GM23338 (cell line): ENCODE results near the gene AKAP17A. TPM values are rescaled to one million over a fixed set of nuclear protein-coding genes. Genes with fewer than 3 reads are reported as not detected.

ENCODE experiments used
- ATAC-seq: fragments of 200-7000 bp; cut with Tn5 transposase; 3 replicates; pipeline ENCODE4 v1.9.1; 2020
- DNase-seq: peaks from one replicate; pipeline ENCODE4 v3.0.0-alpha.2; 2015; ENCODE audit warnings: low spot score
- H2AFZ ChIP-seq: fragments of 200-600 bp; sonication (generic); 2 replicates; pipeline ENCODE4 v1.8.0; 2016; ENCODE audit warnings: antibody characterized with exemption, mild to moderate bottlenecking, moderate library complexity
- H3F3A ChIP-seq: fragments of 200-600 bp; sonication (generic); replicated peaks from 2 replicates; pipeline ENCODE4 v1.8.0; 2017; ENCODE audit warnings: antibody characterized with exemption, mixed run types, low read depth
- H3K27ac ChIP-seq: fragments of 200-600 bp; sonication (generic); 2 replicates; pipeline ENCODE4 v1.6.1; 2016; ENCODE audit warnings: low read depth
- H3K27me3 ChIP-seq: fragments of 200-600 bp; sonication (generic); 2 replicates; pipeline ENCODE4 v1.8.0; 2016; ENCODE audit warnings: mild to moderate bottlenecking, mixed run types, moderate library complexity; ENCODE audit not compliant: insufficient read depth
- H3K36me3 ChIP-seq: fragments of 200-600 bp; sonication (generic); 2 replicates; pipeline ENCODE4 v1.8.0; 2016; ENCODE audit warnings: mild to moderate bottlenecking; ENCODE audit not compliant: insufficient read depth
- H3K4me1 ChIP-seq: fragments of 200-600 bp; sonication (generic); 2 replicates; pipeline ENCODE4 v1.8.0; 2016; ENCODE audit warnings: mild to moderate bottlenecking, moderate library complexity; ENCODE audit not compliant: insufficient read depth
- H3K4me2 ChIP-seq: fragments of 200-600 bp; sonication (generic); 2 replicates; pipeline ENCODE4 v1.7.1; 2017; ENCODE audit warnings: mixed run types
- H3K4me3 ChIP-seq: fragments of 200-600 bp; sonication (generic); 2 replicates; pipeline ENCODE4 v1.6.1; 2016; ENCODE audit warnings: mixed run types
- H3K79me2 ChIP-seq: fragments of 200-600 bp; sonication (generic); replicated peaks from 2 replicates; pipeline ENCODE4 v1.8.0; 2017; ENCODE audit warnings: mild to moderate bottlenecking; ENCODE audit not compliant: insufficient read depth
- H3K9me2 ChIP-seq: fragments of 200-600 bp; sonication (generic); 2 replicates; pipeline ENCODE4 v1.8.0; 2017; ENCODE audit not compliant: insufficient read depth
- H4K20me1 ChIP-seq: fragments of 200-600 bp; sonication (generic); replicated peaks from 2 replicates; pipeline ENCODE4 v1.8.0; 2017; ENCODE audit warnings: mild to moderate bottlenecking; ENCODE audit not compliant: insufficient read depth
- H3K27ac Mint-ChIP-seq: 2 replicates; pipeline ENCODE4 v1.8.0; 2020; ENCODE audit warnings: inconsistent platforms, mild to moderate bottlenecking, moderate library complexity, mixed read lengths
- H3K27me3 Mint-ChIP-seq: 3 replicates; pipeline ENCODE4 v1.8.0; 2022; ENCODE audit warnings: low read depth, mild to moderate bottlenecking, moderate library complexity, mixed read lengths, inconsistent platforms; ENCODE audit not compliant: insufficient read depth, poor library complexity
- H3K36me3 Mint-ChIP-seq: 3 replicates; pipeline ENCODE4 v1.8.0; 2021; ENCODE audit warnings: low read depth, mild to moderate bottlenecking, inconsistent platforms, moderate library complexity, mixed read lengths
- H3K4me1 Mint-ChIP-seq: 3 replicates; pipeline ENCODE4 v1.8.0; 2020; ENCODE audit warnings: mild to moderate bottlenecking, inconsistent platforms, mixed read lengths
- H3K4me3 Mint-ChIP-seq: 3 replicates; pipeline ENCODE4 v1.8.0; 2021; ENCODE audit warnings: moderate library complexity, mild to moderate bottlenecking, inconsistent platforms, mixed read lengths
- H3K9me3 Mint-ChIP-seq: 3 replicates; pipeline ENCODE4 v1.8.0; 2020; ENCODE audit warnings: moderate library complexity, mild to moderate bottlenecking, inconsistent platforms, mixed read lengths
- CREB1 ChIP-seq: fragments of 250-450 bp; sonication (Bioruptor Pico); IDR thresholded peaks from 2 replicates; pipeline ENCODE4 v1.5.0; 2020; ENCODE audit warnings: low read depth, mild to moderate bottlenecking, moderate library complexity
- EZH2 ChIP-seq: fragments of 200-600 bp; sonication (generic); IDR thresholded peaks from one replicate; pipeline ENCODE4 v1.8.0; 2017; ENCODE audit warnings: antibody characterized with exemption, mild to moderate bottlenecking, low read depth; ENCODE audit not compliant: unreplicated experiment
- EZH2phosphoT487 ChIP-seq: fragments of 200-600 bp; sonication (generic); IDR thresholded peaks from one replicate; pipeline ENCODE4 v1.8.1; 2018; ENCODE audit warnings: antibody characterized with exemption; ENCODE audit not compliant: unreplicated experiment
- JUNB ChIP-seq: IDR thresholded peaks from one replicate; pipeline ENCODE4 v1.6.1; 2016; ENCODE audit warnings: antibody characterized with exemption; ENCODE audit not compliant: unreplicated experiment
- NANOG ChIP-seq: IDR thresholded peaks from 2 replicates; pipeline ENCODE4 v1.6.1; 2016; ENCODE audit warnings: antibody characterized with exemption, borderline replicate concordance
- POLR2AphosphoS5 ChIP-seq: IDR thresholded peaks from 2 replicates; pipeline ENCODE4 v1.6.1; 2016; ENCODE audit warnings: antibody characterized with exemption, low read depth
- STAT1 ChIP-seq: IDR thresholded peaks from one replicate; pipeline ENCODE4 v1.6.1; 2016; ENCODE audit warnings: antibody characterized with exemption; ENCODE audit not compliant: unreplicated experiment
- ZNF331 ChIP-seq: fragments of 250-450 bp; sonication (Bioruptor Pico); IDR thresholded peaks from 2 replicates; pipeline ENCODE4 v1.5.0; 2020; ENCODE audit warnings: low read depth, mild to moderate bottlenecking, moderate library complexity
- polyA plus RNA-seq: library from polyadenylated mRNA; unstranded; fragments of >200 nt; fragmentation: Nextera tagmentation; extraction: Ambion mirVana; gene quantifications from 2 replicates; pipeline ENCODE4 v1.2.1, GENCODE V29; 2016
- total RNA-seq: library from RNA; depleted of rRNA; stranded (reverse); fragments of >200 nt; shearing (Covaris generic); gene quantifications from 2 replicates; pipeline ENCODE4 v1.2.3, GENCODE V29; 2014
- TF ChIP-seq, protein P1 (sequence below), 2 experiments: fragments of 200-600 bp in 1 of 2; sonication (generic) in 1 of 2; conservative IDR thresholded peaks; 2 replicates each; pipeline versions ENCODE4 v1.5.1 to v1.6.1; 2016 to 2017; ENCODE audit warnings: antibody characterized with exemption in 2 of 2, low read depth in 2 of 2, mild to moderate bottlenecking in 2 of 2, moderate library complexity in 1 of 2
- TF ChIP-seq, protein P2 (sequence below): fragments of 250-450 bp; sonication (Bioruptor Pico); IDR thresholded peaks from 2 replicates; pipeline ENCODE4 v1.5.0; 2020; ENCODE audit warnings: mild to moderate bottlenecking, moderate library complexity
- TF ChIP-seq, protein P3 (sequence below): IDR thresholded peaks from one replicate; pipeline ENCODE4 v1.6.1; 2018; ENCODE audit warnings: antibody characterized with exemption; ENCODE audit not compliant: unreplicated experiment

AKAP17A gene
- total and polyA plus RNA-seq, 2 experiments from 2014 or later: 27.6 to 64.3 TPM

DNA sequence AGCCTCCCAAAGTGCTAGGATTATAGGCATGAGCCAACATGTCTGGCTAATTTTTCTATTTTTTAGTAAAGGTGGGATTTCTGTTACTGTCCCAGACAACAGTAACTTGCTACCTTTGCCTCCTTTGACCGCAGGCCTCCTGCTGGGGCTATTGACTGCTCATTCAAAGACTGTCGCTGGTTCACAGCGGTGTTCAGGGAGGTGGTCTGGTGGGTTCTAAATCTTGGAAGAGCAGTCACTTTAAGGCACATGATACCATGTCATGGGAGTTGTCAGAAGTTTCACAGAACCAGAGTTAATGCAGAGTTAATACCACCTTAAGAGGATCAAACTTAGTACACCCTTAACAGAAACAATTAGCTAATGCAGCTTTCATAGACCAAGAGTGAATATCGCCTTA, 27.3 kb downstream of the AKAP17A start (continued):
- TF ChIP-seq, protein P1, sequence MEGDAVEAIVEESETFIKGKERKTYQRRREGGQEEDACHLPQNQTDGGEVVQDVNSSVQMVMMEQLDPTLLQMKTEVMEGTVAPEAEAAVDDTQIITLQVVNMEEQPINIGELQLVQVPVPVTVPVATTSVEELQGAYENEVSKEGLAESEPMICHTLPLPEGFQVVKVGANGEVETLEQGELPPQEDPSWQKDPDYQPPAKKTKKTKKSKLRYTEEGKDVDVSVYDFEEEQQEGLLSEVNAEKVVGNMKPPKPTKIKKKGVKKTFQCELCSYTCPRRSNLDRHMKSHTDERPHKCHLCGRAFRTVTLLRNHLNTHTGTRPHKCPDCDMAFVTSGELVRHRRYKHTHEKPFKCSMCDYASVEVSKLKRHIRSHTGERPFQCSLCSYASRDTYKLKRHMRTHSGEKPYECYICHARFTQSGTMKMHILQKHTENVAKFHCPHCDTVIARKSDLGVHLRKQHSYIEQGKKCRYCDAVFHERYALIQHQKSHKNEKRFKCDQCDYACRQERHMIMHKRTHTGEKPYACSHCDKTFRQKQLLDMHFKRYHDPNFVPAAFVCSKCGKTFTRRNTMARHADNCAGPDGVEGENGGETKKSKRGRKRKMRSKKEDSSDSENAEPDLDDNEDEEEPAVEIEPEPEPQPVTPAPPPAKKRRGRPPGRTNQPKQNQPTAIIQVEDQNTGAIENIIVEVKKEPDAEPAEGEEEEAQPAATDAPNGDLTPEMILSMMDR (conservative IDR thresholded peaks at IDR 0.05; ENCODE audit: low read depth in 2 of 2): no peak
- TF ChIP-seq EZH2phosphoT487 (no peak), CREB1 (no peak), JUNB (no peak)
- TF ChIP-seq, protein P2, sequence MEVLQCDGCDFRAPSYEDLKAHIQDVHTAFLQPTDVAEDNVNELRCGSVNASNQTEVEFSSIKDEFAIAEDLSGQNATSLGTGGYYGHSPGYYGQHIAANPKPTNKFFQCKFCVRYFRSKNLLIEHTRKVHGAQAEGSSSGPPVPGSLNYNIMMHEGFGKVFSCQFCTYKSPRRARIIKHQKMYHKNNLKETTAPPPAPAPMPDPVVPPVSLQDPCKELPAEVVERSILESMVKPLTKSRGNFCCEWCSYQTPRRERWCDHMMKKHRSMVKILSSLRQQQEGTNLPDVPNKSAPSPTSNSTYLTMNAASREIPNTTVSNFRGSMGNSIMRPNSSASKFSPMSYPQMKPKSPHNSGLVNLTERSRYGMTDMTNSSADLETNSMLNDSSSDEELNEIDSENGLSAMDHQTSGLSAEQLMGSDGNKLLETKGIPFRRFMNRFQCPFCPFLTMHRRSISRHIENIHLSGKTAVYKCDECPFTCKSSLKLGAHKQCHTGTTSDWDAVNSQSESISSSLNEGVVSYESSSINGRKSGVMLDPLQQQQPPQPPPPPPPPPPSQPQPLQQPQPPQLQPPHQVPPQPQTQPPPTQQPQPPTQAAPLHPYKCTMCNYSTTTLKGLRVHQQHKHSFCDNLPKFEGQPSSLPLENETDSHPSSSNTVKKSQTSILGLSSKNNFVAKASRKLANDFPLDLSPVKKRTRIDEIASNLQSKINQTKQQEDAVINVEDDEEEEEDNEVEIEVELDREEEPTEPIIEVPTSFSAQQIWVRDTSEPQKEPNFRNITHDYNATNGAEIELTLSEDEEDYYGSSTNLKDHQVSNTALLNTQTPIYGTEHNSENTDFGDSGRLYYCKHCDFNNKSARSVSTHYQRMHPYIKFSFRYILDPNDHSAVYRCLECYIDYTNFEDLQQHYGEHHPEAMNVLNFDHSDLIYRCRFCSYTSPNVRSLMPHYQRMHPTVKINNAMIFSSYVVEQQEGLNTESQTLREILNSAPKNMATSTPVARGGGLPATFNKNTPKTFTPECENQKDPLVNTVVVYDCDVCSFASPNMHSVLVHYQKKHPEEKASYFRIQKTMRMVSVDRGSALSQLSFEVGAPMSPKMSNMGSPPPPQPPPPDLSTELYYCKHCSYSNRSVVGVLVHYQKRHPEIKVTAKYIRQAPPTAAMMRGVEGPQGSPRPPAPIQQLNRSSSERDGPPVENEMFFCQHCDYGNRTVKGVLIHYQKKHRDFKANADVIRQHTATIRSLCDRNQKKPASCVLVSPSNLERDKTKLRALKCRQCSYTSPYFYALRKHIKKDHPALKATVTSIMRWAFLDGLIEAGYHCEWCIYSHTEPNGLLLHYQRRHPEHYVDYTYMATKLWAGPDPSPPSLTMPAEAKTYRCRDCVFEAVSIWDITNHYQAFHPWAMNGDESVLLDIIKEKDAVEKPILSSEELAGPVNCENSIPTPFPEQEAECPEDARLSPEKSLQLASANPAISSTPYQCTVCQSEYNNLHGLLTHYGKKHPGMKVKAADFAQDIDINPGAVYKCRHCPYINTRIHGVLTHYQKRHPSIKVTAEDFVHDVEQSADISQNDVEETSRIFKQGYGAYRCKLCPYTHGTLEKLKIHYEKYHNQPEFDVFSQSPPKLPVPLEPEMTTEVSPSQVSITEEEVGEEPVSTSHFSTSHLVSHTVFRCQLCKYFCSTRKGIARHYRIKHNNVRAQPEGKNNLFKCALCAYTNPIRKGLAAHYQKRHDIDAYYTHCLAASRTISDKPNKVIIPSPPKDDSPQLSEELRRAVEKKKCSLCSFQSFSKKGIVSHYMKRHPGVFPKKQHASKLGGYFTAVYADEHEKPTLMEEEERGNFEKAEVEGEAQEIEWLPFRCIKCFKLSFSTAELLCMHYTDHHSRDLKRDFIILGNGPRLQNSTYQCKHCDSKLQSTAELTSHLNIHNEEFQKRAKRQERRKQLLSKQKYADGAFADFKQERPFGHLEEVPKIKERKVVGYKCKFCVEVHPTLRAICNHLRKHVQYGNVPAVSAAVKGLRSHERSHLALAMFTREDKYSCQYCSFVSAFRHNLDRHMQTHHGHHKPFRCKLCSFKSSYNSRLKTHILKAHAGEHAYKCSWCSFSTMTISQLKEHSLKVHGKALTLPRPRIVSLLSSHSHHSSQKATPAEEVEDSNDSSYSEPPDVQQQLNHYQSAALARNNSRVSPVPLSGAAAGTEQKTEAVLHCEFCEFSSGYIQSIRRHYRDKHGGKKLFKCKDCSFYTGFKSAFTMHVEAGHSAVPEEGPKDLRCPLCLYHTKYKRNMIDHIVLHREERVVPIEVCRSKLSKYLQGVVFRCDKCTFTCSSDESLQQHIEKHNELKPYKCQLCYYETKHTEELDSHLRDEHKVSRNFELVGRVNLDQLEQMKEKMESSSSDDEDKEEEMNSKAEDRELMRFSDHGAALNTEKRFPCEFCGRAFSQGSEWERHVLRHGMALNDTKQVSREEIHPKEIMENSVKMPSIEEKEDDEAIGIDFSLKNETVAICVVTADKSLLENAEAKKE (CRISPR knock-in tag): no peak

DNA sequence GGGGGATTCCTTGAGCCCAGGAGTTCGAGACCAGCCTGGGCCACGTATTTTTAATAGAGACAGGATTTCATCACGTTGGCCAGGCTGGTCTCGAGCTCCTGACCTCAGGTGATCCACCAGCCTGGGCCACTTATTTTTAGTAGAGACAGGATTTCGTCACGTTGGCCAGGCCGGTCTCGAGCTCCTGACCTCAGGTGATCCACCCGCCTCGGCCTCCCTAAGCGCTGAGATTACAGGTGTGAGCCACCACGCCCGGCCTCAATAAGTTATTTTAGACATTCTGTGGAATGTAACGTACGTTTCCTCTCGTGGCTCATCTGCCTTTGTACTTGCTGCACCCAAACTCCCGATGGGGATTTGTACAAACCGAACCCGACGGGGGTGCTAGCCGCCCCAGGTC, 32.3 kb downstream of the AKAP17A start:
- H3K27me3 Mint-ChIP-seq: peaks cover 1% of the 10 kb centered on the region
- H3K4me3 Mint-ChIP-seq: no peak overlapping the region
- H3K4me1 ChIP-seq: no peaks in the 10 kb centered on the region
- H3K27ac Mint-ChIP-seq: no peak overlapping the region
- H3K9me2 ChIP-seq: no peaks in the 10 kb centered on the region
- H3K27ac ChIP-seq: no peak overlapping the region
- H2AFZ ChIP-seq: no peak overlapping the region
- no peaks in the 10 kb centered on the region for H3K79me2 ChIP-seq
- 0 out of 3 replicates have a peak, but pooled peaks cover 2% of the 10 kb centered on the region for H3K4me1 Mint-ChIP-seq
- ATAC-seq (no peak), DNase-seq (no peak)
- no peaks in the 10 kb centered on the region for H3K36me3 Mint-ChIP-seq
- H3K27me3 ChIP-seq: no peaks in the 10 kb centered on the region
- no peak overlapping the region for H3K4me2 ChIP-seq
- peaks cover 21% of the 10 kb centered on the region for H3K9me3 Mint-ChIP-seq
- H3F3A ChIP-seq: no peaks in the 10 kb centered on the region
- H3K36me3 ChIP-seq: no peaks in the 10 kb centered on the region
- no peaks in the 10 kb centered on the region for H4K20me1 ChIP-seq
- H3K4me3 ChIP-seq: no peak overlapping the region
- TF ChIP-seq POLR2AphosphoS5: no peak
- no peak for TF ChIP-seq JUNB
- TF ChIP-seq STAT1: no peak
- no peak for TF ChIP-seq CREB1
- TF ChIP-seq, protein P3, sequence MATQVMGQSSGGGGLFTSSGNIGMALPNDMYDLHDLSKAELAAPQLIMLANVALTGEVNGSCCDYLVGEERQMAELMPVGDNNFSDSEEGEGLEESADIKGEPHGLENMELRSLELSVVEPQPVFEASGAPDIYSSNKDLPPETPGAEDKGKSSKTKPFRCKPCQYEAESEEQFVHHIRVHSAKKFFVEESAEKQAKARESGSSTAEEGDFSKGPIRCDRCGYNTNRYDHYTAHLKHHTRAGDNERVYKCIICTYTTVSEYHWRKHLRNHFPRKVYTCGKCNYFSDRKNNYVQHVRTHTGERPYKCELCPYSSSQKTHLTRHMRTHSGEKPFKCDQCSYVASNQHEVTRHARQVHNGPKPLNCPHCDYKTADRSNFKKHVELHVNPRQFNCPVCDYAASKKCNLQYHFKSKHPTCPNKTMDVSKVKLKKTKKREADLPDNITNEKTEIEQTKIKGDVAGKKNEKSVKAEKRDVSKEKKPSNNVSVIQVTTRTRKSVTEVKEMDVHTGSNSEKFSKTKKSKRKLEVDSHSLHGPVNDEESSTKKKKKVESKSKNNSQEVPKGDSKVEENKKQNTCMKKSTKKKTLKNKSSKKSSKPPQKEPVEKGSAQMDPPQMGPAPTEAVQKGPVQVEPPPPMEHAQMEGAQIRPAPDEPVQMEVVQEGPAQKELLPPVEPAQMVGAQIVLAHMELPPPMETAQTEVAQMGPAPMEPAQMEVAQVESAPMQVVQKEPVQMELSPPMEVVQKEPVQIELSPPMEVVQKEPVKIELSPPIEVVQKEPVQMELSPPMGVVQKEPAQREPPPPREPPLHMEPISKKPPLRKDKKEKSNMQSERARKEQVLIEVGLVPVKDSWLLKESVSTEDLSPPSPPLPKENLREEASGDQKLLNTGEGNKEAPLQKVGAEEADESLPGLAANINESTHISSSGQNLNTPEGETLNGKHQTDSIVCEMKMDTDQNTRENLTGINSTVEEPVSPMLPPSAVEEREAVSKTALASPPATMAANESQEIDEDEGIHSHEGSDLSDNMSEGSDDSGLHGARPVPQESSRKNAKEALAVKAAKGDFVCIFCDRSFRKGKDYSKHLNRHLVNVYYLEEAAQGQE: no peak
- no peak for TF ChIP-seq NANOG
- TF ChIP-seq EZH2: no peak
- no peak for TF ChIP-seq ZNF331 (CRISPR knock-in tag)
- TF ChIP-seq, protein P1 (conservative IDR thresholded peaks at IDR 0.05; ENCODE audit: low read depth in 2 of 2): no peak
